HepG2 (cell line): ENCODE results near the gene RPL11. TPM values are rescaled to one million over a fixed set of nuclear protein-coding genes. Genes with fewer than 3 reads are reported as not detected.

Source experiments
- EP300 ChIP-seq, 3 experiments: sonication (generic) in 1 of 3; formaldehyde crosslinking in 1 of 3; IDR thresholded peaks; 2 replicates each; pipeline versions ENCODE4 v1.5.1 to v1.6.1; 2011 to 2020; ENCODE audit warnings: low read depth in 2 of 3, low read length in 2 of 3, borderline replicate concordance in 1 of 3, improper control_type of control experiment in 1 of 3, mild to moderate bottlenecking in 1 of 3, missing genetic modification reagents in 1 of 3, moderate library complexity in 1 of 3
- ETV6 ChIP-seq: sonication (generic); formaldehyde crosslinking; conservative IDR thresholded peaks from 2 replicates; pipeline ENCODE4 v1.4.0; 2020; ENCODE audit warnings: missing genetic modification reagents
- HHEX ChIP-seq: IDR thresholded peaks from 2 replicates; pipeline ENCODE4 v1.6.1; 2016; ENCODE audit warnings: control low read depth
- KLF12 ChIP-seq: sonication (generic); formaldehyde crosslinking; IDR thresholded peaks from 2 replicates; pipeline ENCODE4 v1.4.0; 2020; ENCODE audit warnings: missing genetic modification reagents, borderline replicate concordance
- KLF16 ChIP-seq, 2 experiments: sonication (generic) in 1 of 2; formaldehyde crosslinking in 1 of 2; IDR thresholded peaks; 2 replicates each; pipeline versions ENCODE4 v1.6.1 to v1.8.0; 2016 to 2023; ENCODE audit warnings: missing genetic modification reagents in 2 of 2, missing compliant biosample characterization in 1 of 2
- MED1 ChIP-seq: sonication (generic); formaldehyde crosslinking; IDR thresholded peaks from 2 replicates; pipeline ENCODE4 v1.4.0; 2020; ENCODE audit warnings: missing genetic modification reagents
- RCOR2 ChIP-seq: IDR thresholded peaks from 2 replicates; pipeline ENCODE4 v1.6.1; 2016; ENCODE audit warnings: missing biosample characterization, missing genetic modification reagents
- REXO4 ChIP-seq: sonication (generic); formaldehyde crosslinking; IDR thresholded peaks from 2 replicates; pipeline ENCODE4 v1.8.0; 2022; ENCODE audit warnings: missing genetic modification reagents, mild to moderate bottlenecking, borderline replicate concordance
- SOX13 ChIP-seq, 3 experiments: fragments of 450-650 bp in 1 of 3; sonication (generic) in 1 of 3; formaldehyde crosslinking in 1 of 3; IDR thresholded peaks in 2 of 3; conservative IDR thresholded peaks in 1 of 3; 2 replicates each; pipeline versions ENCODE4 v1.5.0 to v1.6.1; 2016 to 2020; ENCODE audit warnings: antibody characterized with exemption in 1 of 3, mild to moderate bottlenecking in 1 of 3, missing compliant biosample characterization in 1 of 3, missing genetic modification reagents in 1 of 3, moderate library complexity in 1 of 3
- TCF12 ChIP-seq, 2 experiments: fragments of 450-650 bp in 1 of 2; sonication (generic) in 1 of 2; formaldehyde crosslinking in 1 of 2; IDR thresholded peaks; 2 replicates each; pipeline versions ENCODE4 v1.6.1 to v1.8.0; 2017 to 2022; ENCODE audit warnings: antibody characterized with exemption in 1 of 2, mild to moderate bottlenecking in 1 of 2, missing genetic modification reagents in 1 of 2, moderate library complexity in 1 of 2
- THRA ChIP-seq: sonication (generic); formaldehyde crosslinking; IDR thresholded peaks from 2 replicates; pipeline ENCODE4 v1.4.0; 2020; ENCODE audit warnings: missing genetic modification reagents, borderline replicate concordance
- XBP1 ChIP-seq: sonication (generic); formaldehyde crosslinking; IDR thresholded peaks from 2 replicates; pipeline ENCODE4 v1.5.0; 2020; ENCODE audit warnings: missing genetic modification reagents
- ZFP36L1 ChIP-seq: sonication (generic); formaldehyde crosslinking; IDR thresholded peaks from 2 replicates; pipeline ENCODE4 v1.8.0; 2022; ENCODE audit warnings: mild to moderate bottlenecking, missing genetic modification reagents, moderate library complexity
- ZFP90 ChIP-seq: sonication (generic); formaldehyde crosslinking; IDR thresholded peaks from 2 replicates; pipeline ENCODE4 v1.8.0; 2022; ENCODE audit warnings: missing genetic modification reagents, mild to moderate bottlenecking, inconsistent platforms, borderline replicate concordance
- ZNF3 ChIP-seq: IDR thresholded peaks from 2 replicates; pipeline ENCODE4 v1.7.0; 2017; ENCODE audit warnings: inconsistent platforms
- ZNF687 ChIP-seq: sonication (generic); formaldehyde crosslinking; IDR thresholded peaks from 2 replicates; pipeline ENCODE4 v1.5.1; 2020; ENCODE audit warnings: mild to moderate bottlenecking, missing genetic modification reagents, moderate library complexity
- polyA plus RNA-seq, 8 experiments: library from polyadenylated mRNA; depleted of rRNA in 3 of 8; stranded (reverse) in 7 of 8; unstranded in 1 of 8; fragments of >200 nt; fragmentation: Illumina TruSeq in 4 of 8; extraction: Trizol in 4 of 8; gene quantifications; 2 replicates each; pipeline versions ENCODE4 v1.2.1 to v1.2.3, GENCODE V29; 2011 to 2016; ENCODE audit warnings: low read depth in 4 of 8, missing spikeins in 1 of 8, mixed read lengths in 1 of 8; ENCODE audit not compliant: insufficient read depth in 1 of 8
- total RNA-seq, 5 experiments: library from RNA; depleted of rRNA; stranded (reverse); fragments of >200 nt; fragmentation: Illumina TruSeq; extraction: Trizol; gene quantifications; 2 replicates each; pipeline ENCODE4 v1.2.3, GENCODE V29; 2016; ENCODE audit warnings: low read depth in 1 of 5
- TF ChIP-seq, protein P1 (sequence below): sonication (generic); formaldehyde crosslinking; conservative IDR thresholded peaks from 2 replicates; pipeline ENCODE4 v1.5.0; 2020; ENCODE audit warnings: missing genetic modification reagents
- TF ChIP-seq, protein P2 (sequence below): sonication (generic); formaldehyde crosslinking; IDR thresholded peaks from 2 replicates; pipeline ENCODE4 v1.8.0; 2022; ENCODE audit warnings: mild to moderate bottlenecking, missing genetic modification reagents

RPL11 gene
- total and polyA plus RNA-seq, 2 of the 13 experiments (the other 11 are each of a cell fraction or from before 2014, with no cell fraction given) = 1,682 to 2,010 TPM

DNA sequence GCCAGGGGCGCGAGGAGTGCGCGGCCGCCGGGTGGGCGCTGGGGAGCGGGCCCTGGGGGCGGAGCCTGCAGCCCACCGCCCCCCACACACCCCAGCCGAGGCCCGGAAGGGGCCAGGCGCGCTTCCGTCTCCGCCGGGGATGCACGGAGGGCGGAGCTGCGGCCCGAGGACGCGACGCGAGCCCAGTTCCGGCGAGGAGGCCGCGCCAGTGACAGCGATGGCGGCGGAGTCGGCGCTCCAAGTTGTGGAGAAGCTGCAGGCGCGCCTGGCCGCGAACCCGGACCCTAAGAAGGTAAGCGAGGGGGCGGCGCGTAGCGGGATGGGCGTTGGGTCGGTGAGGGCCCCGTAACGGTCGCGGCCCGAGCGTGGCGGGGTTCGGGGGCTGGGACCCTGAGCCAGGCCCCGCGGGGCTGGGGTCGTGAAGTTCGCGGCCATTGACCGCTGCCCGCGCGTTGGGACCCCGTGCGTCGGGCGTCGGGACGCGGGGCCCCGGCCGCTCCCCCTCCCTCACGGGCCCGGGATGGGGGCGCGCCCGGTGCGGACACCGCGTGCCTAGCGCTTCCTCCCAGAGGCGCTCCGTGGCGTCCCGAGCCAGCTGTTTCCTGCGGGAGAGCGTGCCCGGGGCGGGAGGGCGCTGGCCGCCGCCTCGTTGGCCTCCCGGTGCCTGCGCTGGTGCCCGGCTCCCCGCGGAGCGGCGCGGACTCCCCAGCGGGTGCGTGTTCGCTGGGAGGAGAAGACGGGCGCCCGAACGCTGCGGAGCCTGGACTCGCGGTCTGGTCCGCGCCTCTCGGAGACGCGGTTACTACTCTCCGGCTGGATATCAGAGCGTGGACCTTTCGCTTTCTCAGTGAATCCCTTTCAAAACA, 51.9 kb downstream of the RPL11 start, which contains the start of gene ELOA (continued):
- TF ChIP-seq ZNF687 (CRISPR knock-in tag) (peak; percentile 88), ZFP90 (CRISPR knock-in tag) (no peak; the same call in 1 of the 2 replicates), ZNF3 (CRISPR knock-in tag) (no peak), ZFP36L1 (peak; percentile 46; the same call in 1 of the 2 replicates), XBP1 (CRISPR knock-in tag) (no peak), SOX13 (IDR thresholded peaks at IDR 0.05) (no peak), SOX13 (CRISPR knock-in tag; conservative IDR thresholded peaks at IDR 0.05 in 1 of 2, IDR thresholded peaks at IDR 0.05 in 1 of 2) (no peak; a peak in 1 of 4 replicates), TCF12 (IDR thresholded peaks at IDR 0.05) (no peak), TCF12 (CRISPR knock-in tag; IDR thresholded peaks at IDR 0.05) (peak; percentile 95), RCOR2 (CRISPR knock-in tag) (no peak), MED1 (peak; percentile 49; the same call in 1 of the 2 replicates), KLF16 (CRISPR knock-in tag; IDR thresholded peaks at IDR 0.05) (peak in 1 of 2 experiments; percentile 83; a peak in 2 of 4 replicates), THRA (CRISPR knock-in tag) (peak; percentile 36; the same call in 1 of the 2 replicates), ETV6 (CRISPR knock-in tag) (0 out of 2 replicates have a peak, but pooled peaks have one; percentile 32), REXO4 (no peak; the same call in 1 of the 2 replicates), KLF12 (CRISPR knock-in tag) (no peak; the same call in 1 of the 2 replicates), HHEX (no peak), EP300 (IDR thresholded peaks at IDR 0.05; ENCODE audit: low read depth in 2 of 2, low read length in 2 of 2) (no peak), EP300 (CRISPR knock-in tag; IDR thresholded peaks at IDR 0.05; ENCODE audit: borderline replicate concordance) (0 out of 2 replicates have a peak, but pooled peaks have one; percentile 22)
- TF ChIP-seq, protein P1, sequence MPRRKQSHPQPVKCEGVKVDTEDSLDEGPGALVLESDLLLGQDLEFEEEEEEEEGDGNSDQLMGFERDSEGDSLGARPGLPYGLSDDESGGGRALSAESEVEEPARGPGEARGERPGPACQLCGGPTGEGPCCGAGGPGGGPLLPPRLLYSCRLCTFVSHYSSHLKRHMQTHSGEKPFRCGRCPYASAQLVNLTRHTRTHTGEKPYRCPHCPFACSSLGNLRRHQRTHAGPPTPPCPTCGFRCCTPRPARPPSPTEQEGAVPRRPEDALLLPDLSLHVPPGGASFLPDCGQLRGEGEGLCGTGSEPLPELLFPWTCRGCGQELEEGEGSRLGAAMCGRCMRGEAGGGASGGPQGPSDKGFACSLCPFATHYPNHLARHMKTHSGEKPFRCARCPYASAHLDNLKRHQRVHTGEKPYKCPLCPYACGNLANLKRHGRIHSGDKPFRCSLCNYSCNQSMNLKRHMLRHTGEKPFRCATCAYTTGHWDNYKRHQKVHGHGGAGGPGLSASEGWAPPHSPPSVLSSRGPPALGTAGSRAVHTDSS (CRISPR knock-in tag) = no peak
- TF ChIP-seq, protein P2, sequence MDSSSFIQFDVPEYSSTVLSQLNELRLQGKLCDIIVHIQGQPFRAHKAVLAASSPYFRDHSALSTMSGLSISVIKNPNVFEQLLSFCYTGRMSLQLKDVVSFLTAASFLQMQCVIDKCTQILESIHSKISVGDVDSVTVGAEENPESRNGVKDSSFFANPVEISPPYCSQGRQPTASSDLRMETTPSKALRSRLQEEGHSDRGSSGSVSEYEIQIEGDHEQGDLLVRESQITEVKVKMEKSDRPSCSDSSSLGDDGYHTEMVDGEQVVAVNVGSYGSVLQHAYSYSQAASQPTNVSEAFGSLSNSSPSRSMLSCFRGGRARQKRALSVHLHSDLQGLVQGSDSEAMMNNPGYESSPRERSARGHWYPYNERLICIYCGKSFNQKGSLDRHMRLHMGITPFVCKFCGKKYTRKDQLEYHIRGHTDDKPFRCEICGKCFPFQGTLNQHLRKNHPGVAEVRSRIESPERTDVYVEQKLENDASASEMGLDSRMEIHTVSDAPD (CRISPR knock-in tag) = no peak
